GM19023 (cell line): ENCODE measurements around the gene ROBO2.

ENCODE experiments used
- ATAC-seq: cut with Tn5 transposase; IDR thresholded peaks from one replicate; pipeline ENCODE4 v1.9.1; 2021; ENCODE audit warnings: mild to moderate bottlenecking, moderate library complexity; ENCODE audit not compliant: unreplicated experiment

Gene ROBO2

GRCh38 chr3:77096966-77097890 lies 57.3 kb downstream of the ROBO2 start:
- ATAC-seq: no peak

DNA sequence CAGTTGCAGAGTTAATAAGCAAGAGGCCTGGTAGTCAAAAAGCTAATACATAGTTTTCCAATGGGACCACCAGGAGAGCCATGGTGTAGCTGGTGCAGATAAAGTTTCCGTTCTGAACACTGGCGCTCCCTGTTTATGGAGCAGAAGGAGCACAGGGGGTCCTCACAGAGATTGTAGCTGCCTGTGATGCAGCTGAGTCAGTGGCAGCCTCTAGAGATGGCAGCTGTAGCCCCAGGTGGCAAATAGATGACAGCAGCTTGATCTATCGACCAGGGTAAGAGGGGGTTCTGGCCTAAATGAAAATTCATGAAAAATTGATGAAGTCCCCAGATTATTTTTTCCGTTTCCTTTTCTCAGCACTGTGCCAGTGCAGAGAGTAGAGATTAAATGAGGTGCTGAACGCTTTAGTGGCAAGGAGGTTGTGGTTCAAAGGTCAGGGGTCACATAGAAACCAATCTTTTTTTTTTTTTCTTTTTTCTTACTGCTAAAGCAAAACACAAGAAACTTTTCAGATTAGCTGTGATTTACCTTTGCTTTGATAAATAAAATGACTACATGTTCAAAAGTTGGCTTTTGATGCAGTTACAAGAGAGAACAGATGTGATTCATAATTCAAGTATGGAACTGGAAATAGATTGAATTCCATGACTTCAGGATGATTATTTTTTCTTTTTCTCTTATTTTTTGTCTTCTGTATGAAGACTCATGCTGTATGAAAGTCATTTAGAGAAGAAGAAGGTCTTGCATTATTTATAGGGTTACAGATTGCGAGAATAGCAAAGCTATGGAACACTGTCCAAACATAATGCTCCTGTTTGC lies 63.3 kb downstream of the ROBO2 start:
- no peak for ATAC-seq

DNA sequence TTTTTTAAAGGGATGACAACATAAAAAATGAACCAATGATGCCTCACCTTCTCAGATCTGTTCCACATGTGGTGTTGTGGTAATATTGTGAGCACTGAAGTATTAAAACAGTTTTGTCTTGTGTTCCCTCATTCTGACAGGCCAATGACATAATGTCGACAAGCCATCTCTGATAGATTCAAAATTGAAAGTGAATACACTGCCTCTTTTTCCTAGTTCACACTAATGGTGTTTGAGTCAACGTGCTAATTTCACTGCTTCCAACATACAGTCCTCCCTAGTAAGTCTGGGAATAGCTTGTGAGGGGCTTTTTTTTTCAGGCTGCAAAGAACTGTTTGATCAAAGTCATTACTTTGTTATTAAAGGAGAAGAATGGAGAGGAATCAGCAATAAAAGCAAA lies 82.8 kb downstream of the ROBO2 start:
- ATAC-seq: no peak

- no peak for ATAC-seq
Measured at GRCh38 chr3:77125966-77126365, 86.1 kb downstream of the ROBO2 start.

DNA sequence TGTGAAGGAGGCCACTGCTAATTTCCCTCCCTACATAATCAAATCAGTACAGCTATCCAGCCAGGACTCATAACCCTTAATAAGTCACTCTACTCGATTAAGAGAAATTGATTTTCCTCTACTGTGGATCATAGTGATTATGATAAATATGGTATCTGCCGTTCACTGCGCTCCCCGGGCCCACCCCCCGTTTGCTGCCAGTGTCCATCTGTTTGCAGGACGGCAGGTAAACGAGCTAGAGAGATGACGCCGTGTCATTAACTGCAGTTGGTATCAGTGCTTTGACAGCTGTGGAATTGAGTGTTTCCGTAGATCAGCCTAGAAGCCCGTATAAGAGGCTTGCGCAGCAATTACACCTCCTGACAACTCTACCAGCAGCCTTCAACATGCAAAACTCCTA lies 94.9 kb downstream of the ROBO2 start:
- no peak for ATAC-seq

DNA sequence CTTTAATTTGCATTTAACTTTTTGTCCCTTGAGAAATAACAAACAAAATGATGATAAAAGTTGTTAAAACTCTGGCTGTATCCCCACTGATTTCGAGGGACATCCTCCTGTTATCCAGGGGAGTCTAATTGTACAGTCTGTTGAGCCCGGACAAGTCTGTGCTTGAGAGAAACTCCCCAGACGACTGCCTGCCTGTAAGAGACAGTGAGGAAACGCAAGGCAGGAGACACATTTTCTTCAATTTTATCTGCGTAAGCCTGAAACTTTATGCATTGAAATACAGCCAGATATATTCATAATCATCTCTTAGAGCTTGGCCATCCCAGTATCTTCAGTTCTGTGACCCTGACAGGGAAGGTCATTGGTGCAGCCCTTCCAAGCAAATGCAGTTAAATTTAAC lies 97.7 kb downstream of the ROBO2 start:
- no peak for ATAC-seq

- no peak for ATAC-seq
Measured at GRCh38 chr3:77139624-77140023, 99.7 kb downstream of the ROBO2 start.

DNA sequence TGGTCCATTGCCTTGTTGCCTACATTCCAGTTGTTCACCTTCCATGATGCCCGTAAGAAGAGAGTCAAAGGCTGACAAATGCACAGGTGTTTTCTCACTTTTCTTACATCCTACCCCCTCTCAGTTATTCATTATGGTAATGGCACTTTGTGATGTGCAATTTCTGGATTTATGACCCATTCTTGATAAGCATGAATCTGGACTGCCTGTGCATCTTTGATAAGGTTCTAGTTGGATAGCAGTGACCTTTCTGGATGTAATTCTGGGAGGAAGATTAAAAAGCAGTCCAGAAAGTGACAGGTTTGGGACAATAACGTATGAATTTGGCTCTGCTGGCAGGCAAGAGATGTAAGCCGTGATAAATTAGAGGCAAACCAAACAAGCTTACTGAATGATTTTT lies 101.5 kb downstream of the ROBO2 start:
- ATAC-seq: no peak

GRCh38 chr3:77142578-77142977 lies 102.7 kb downstream of the ROBO2 start:
- no peak for ATAC-seq

- no peak for ATAC-seq
Measured at GRCh38 chr3:77146004-77146403, 106.1 kb downstream of the ROBO2 start.

- ATAC-seq: no peak
Measured at GRCh38 chr3:77147836-77148578, 108.1 kb downstream of the ROBO2 start.

GRCh38 chr3:77149382-77149781 lies 109.5 kb downstream of the ROBO2 start:
- ATAC-seq: no peak

DNA sequence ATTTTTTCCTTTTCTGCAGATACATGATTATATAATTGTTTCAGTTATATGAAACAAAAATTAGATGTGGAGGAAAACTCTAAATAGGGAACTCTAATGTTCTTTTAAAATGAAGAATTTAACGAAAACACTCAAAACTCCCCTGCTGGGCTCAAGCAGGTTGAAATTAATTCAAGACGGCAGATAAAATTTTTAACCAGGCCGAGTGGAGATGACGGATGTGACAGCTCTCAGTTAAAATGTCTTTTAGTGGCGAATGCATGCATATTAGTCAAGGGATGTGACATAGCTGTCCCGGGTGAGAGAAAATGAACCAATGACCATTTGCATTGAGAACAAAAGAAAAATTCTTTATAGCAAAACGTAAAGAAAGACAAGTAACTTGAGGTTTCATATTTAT lies 110.1 kb downstream of the ROBO2 start:
- no peak for ATAC-seq

DNA sequence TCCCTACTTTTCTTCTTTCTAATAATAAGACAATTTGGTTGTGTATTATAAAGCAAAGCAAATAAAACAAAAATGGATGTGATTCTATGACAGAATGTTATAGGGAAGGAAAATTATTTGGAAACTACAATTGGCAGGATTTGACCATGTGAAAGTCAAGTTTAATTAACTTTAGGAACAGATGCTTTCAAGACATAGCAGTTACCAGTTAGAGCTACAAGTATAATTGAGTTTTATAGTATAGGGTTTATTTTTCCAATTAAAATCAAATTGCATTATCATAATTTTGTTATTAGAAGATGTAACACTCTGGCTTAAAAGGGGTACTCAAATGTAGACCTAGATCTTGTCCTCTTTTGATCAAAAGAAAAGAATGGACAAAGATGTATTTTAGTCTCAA lies 110.9 kb downstream of the ROBO2 start:
- ATAC-seq: no peak

DNA sequence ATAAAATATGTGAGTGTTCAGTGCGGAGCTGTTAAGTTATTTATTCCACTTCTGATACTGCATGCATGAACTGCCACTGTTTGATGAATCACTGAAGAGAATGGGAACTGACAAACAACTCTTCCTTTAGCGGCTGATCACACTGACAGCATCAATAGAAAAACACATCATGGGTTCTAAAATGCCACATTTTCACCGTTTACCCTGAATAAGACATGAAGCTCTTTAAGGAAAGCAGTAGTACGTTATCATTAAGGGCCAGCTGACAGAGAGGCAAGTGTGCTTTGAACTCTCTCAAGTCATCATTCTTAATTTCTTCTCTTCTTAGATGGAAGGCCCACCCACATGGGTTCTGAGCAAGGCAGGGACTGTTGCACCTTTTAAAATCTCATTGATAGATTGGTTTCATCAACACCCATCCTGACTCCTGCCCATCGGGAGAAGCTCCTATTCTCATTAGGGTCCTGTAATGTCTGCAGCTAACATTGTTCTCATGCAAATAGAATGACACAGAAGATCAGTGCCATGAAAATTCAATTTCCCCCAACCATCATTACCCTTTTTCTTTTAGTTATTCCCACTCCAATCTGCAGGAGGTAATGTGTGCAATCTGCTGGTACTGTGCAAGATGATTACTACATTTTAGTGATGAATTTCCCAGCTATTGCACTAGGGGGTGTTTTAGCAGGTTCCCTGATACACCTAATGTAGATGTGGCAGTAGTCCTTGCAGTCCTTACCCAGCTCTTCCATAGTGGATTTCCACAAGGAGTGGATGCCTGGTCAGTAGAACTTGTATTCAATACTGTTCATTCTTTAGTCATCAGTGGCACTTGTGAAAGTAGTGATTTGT lies 119.1 kb downstream of the ROBO2 start:
- ATAC-seq: no peak

DNA sequence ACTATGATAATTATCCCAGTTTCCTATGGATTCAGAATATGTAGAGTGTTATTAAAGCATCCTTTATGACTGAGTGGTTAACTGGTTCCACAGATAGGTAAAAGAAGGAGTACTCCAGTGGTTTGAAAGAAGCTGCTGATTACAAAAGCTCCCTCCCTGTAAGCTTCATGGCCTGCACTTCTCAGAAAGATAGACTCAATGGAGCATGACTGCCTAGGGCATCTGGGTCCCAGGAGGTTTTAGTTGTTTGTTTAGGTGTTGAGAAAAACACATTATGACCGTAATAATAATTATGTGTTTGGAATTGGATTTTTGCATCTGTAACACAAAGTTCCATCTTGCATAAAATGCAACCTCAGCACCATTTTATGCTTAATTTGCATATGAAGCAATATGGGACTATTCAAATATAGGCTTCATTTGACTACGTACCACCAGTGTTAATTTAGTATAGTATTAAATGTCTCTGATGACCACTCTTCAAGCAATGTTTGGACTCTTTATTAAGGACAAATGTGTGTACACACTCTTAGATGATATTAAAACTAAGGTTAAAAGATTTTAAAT lies 121.1 kb downstream of the ROBO2 start:
- no peak for ATAC-seq

GRCh38 chr3:77169823-77170222 lies 129.9 kb downstream of the ROBO2 start:
- no peak for ATAC-seq

- no peak for ATAC-seq
Measured at GRCh38 chr3:77171026-77171425, 131.1 kb downstream of the ROBO2 start.

GRCh38 chr3:77179762-77180161 lies 139.9 kb downstream of the ROBO2 start:
- ATAC-seq: no peak

- no peak for ATAC-seq
Measured at GRCh38 chr3:77182341-77182740, 142.4 kb downstream of the ROBO2 start.
